Thyroid gland (tissue), 4 donors: Measurements from ENCODE around the gene TSPAN5.

Experiments
- CTCF ChIP-seq, 6 experiments: fragments of 200-600 bp in 3 of 6; fragments of 450-650 bp in 3 of 6; sonication (generic) in 3 of 6; IDR thresholded peaks; one replicate each; pipeline ENCODE4 v1.5.1; 2016 to 2019; ENCODE audit warnings: antibody characterized with exemption in 6 of 6, mild to moderate bottlenecking in 2 of 6, inconsistent platforms in 1 of 6, moderate library complexity in 1 of 6
- POLR2A ChIP-seq, 2 donors: fragments of 450-650 bp; IDR thresholded peaks; one replicate each; pipeline ENCODE4 v1.6.1; 2017; ENCODE audit warnings: antibody characterized with exemption in 2 of 2, mild to moderate bottlenecking in 2 of 2, moderate library complexity in 1 of 2

- TF ChIP-seq CTCF (IDR thresholded peaks at IDR 0.05) = no peak
- no peak for TF ChIP-seq POLR2A (IDR thresholded peaks at IDR 0.05)
These were observed 85.7 kb downstream of the TSPAN5 start for GRCh38 chr4:98572697-98573096.
